ENCODE measurements around the gene ZNF785. TPM values are rescaled to one million over a fixed set of nuclear protein-coding genes. Genes with fewer than 3 reads are reported as not detected.

ZNF785 gene
- total and polyA plus RNA-seq, 2 donors (not counting 1 experiment from before 2014, with no cell fraction given), result 12.2 to 39.7 TPM

DNA sequence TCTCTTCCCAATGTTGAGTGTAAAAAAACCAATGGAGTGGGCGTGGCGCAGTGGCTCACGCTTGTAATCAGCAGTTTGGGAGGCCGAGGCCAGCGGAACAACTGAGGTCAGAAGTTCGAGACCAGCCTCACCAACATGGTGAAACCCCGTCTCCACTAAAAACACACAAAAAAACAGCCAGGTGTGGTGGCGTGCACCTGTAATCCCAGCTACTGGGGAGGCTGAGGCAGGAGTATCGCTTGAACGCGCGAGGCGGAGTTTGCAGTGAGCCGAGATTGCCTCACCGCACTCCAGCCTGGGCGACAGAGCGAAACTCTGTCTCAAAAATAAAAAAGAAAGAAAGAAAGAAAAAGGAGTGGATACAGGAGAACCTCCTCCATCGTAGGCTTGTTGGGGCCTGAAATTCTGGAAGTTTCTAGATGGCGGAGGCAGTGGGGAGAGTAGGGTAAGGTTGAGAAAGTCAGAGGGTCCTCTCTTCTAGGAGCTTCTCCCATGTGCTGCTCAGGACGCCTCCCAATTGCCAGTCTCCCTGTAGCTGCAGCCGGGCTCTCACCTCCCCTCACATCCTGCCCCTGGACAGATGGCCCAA lies 26.6 kb downstream of the ZNF785 start:
- ChIA-PET CTCF (interaction anchor here (0.6 to 3.5 kb wide), 17 partner anchors 10 to 152 kb away, joined by 3 to 53 read pairs (median 6); partner anchors contain the start of genes DCTPP1, ZNF688, ZNF747 and ZNF771), POLR2A (interaction anchor here (0.6 to 6.1 kb wide), 15 partner anchors 8 to 196 kb away, joined by 3 to 81 read pairs (median 6); partner anchors contain the start of genes DCTPP1, FBRS, PRR14 and ZNF688)
- no peaks in the 10 kb centered on the region for H3K27me3 Mint-ChIP-seq
- Histone ChIP-seq H3K4me3 (ENCODE audit: control extremely low read depth in 1 of 5, extremely low read depth in 1 of 5, insufficient read depth in 1 of 5, low read depth in 2 of 5, low read length in 4 of 5) (peak overlapping the region in 4 of 5 experiments; percentile 80 to 91 (median 88)), H3K27ac (ENCODE audit: low read length in 2 of 2) (peak overlapping the region; percentile 95 to 97), H3K36me3 (replicated peaks in 1 of 2; ENCODE audit: control extremely low read depth in 1 of 2, control insufficient read depth in 1 of 2, extremely low read depth in 1 of 2, insufficient read depth in 2 of 2, low read length in 1 of 2) (peaks cover 0 to 7% of the 10 kb centered on the region in 2 experiments), H3K9ac (ENCODE audit: low read length) (peak overlapping the region; percentile 95), H2AFZ (ENCODE audit: insufficient read depth, low read depth, low read length, poor library complexity, severe bottlenecking) (peak overlapping the region; percentile 95), H3K4me1 (ENCODE audit: control insufficient read depth in 2 of 2, insufficient read depth in 2 of 2, low read length in 2 of 2) (peaks cover 14 to 32% of the 10 kb centered on the region in 2 donors), H4K20me1 (ENCODE audit: control insufficient read depth, insufficient read depth, low read length, poor library complexity, severe bottlenecking) (no peaks in the 10 kb centered on the region), H3K79me2 (ENCODE audit: control insufficient read depth, insufficient read depth, low read length) (peaks cover 32% of the 10 kb centered on the region), H3K27me3 (replicated peaks in 1 of 4; ENCODE audit: control extremely low read depth in 1 of 4, control insufficient read depth in 3 of 4, insufficient read depth in 4 of 4, low read length in 3 of 4) (no peaks in the 10 kb centered on the region), H3K9me3 (ENCODE audit: control extremely low read depth in 1 of 3, control insufficient read depth in 2 of 3, insufficient read depth in 1 of 3, low read length in 2 of 3) (peaks cover 0 to 6% (median 0%) of the 10 kb centered on the region in 3 donors), H3K4me2 (replicated peaks; ENCODE audit: low read depth, low read length, poor library complexity, severe bottlenecking) (peak overlapping the region; percentile 85)
- peak overlapping the region; percentile 86 for H3K4me3 Mint-ChIP-seq
- peak overlapping the region; percentile 91 for H3K27ac Mint-ChIP-seq
- intact Hi-C loops (cut with micrococcal nuclease), result loop anchor here (1.0 to 5.0 kb wide), 12 partner anchors 12 to 898 kb away; partner anchors contain the start of genes ARMC5, DCTPP1, FBRS and FBXL19
- ATAC-seq (ENCODE audit: low read depth) (no peak), DNase-seq (no peak)
- H3K9me3 Mint-ChIP-seq (ENCODE audit: insufficient read depth), result no peaks in the 10 kb centered on the region
- H3K4me1 Mint-ChIP-seq, result peaks cover 35% of the 10 kb centered on the region
- TF ChIP-seq, protein P1, sequence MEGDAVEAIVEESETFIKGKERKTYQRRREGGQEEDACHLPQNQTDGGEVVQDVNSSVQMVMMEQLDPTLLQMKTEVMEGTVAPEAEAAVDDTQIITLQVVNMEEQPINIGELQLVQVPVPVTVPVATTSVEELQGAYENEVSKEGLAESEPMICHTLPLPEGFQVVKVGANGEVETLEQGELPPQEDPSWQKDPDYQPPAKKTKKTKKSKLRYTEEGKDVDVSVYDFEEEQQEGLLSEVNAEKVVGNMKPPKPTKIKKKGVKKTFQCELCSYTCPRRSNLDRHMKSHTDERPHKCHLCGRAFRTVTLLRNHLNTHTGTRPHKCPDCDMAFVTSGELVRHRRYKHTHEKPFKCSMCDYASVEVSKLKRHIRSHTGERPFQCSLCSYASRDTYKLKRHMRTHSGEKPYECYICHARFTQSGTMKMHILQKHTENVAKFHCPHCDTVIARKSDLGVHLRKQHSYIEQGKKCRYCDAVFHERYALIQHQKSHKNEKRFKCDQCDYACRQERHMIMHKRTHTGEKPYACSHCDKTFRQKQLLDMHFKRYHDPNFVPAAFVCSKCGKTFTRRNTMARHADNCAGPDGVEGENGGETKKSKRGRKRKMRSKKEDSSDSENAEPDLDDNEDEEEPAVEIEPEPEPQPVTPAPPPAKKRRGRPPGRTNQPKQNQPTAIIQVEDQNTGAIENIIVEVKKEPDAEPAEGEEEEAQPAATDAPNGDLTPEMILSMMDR (IDR thresholded peaks at IDR 0.05), result no peak
- TF ChIP-seq EZH2 (IDR thresholded peaks at IDR 0.05; ENCODE audit: borderline replicate concordance, insufficient read depth, low read depth, low read length, poor library complexity, severe bottlenecking), result no peak
- 94% methylated on average over 13 of the region's 21 CpGs for WGBS (ENCODE audit: insufficient coverage)

Measured in B cell (primary cell).